Aorta (tissue), 5 donors: ENCODE results near the gene CHMP2A. TPM values are rescaled to one million over a fixed set of nuclear protein-coding genes. Genes with fewer than 3 reads are reported as not detected.

Source experiments
- ATAC-seq: fragments of 200-7000 bp; cut with Tn5 transposase; one replicate; pipeline ENCODE4 v1.9.1; 2022; ENCODE audit warnings: moderate library complexity; ENCODE audit not compliant: low FRiP score
- DNase-seq, 2 donors: peaks; one replicate each; pipeline ENCODE4 v3.0.0-alpha.2; 2020
- H3K27ac ChIP-seq, 2 donors: one replicate each; pipeline ENCODE4 v1.5.1; 2013; ENCODE audit warnings: low read length in 2 of 2, mild to moderate bottlenecking in 2 of 2, moderate library complexity in 2 of 2, control low read depth in 1 of 2, inconsistent platforms in 1 of 2, low read depth in 1 of 2
- H3K27me3 ChIP-seq, 2 donors: one replicate each; pipeline ENCODE4 v1.6.1; 2013; ENCODE audit warnings: control low read depth in 1 of 2, low read length in 1 of 2, mild to moderate bottlenecking in 1 of 2, moderate library complexity in 1 of 2; ENCODE audit not compliant: insufficient read depth in 2 of 2, control insufficient read depth in 1 of 2
- H3K36me3 ChIP-seq, 2 donors: one replicate each; pipeline ENCODE4 v1.6.1; 2013; ENCODE audit warnings: control low read depth in 1 of 2, low read length in 1 of 2, mild to moderate bottlenecking in 1 of 2; ENCODE audit not compliant: insufficient read depth in 2 of 2, control insufficient read depth in 1 of 2
- H3K4me1 ChIP-seq, 2 donors: one replicate each; pipeline ENCODE4 v1.6.1; 2013; ENCODE audit warnings: low read length in 2 of 2, control low read depth in 1 of 2, mild to moderate bottlenecking in 1 of 2, moderate library complexity in 1 of 2; ENCODE audit not compliant: insufficient read depth in 2 of 2, control insufficient read depth in 1 of 2
- H3K4me3 ChIP-seq, 2 donors: one replicate each; pipeline ENCODE4 v1.5.1; 2013; ENCODE audit warnings: low read length in 2 of 2, control low read depth in 1 of 2, mild to moderate bottlenecking in 1 of 2
- H3K9me3 ChIP-seq: one replicate; pipeline ENCODE4 v1.6.1; 2013; ENCODE audit warnings: mild to moderate bottlenecking, low read length; ENCODE audit not compliant: control insufficient read depth
- whole genome bisulfite sequencing, 2 donors: extraction: QIAGEN DNeasy Blood & Tissue Kit; methylation state at CpG; one replicate each; pipeline ENCODE4 v1.1.7; 2013; 5-methylcytosine and 5-hydroxymethylcytosine counted together
- intact Hi-C, 2 donors: fragments of 100-400 bp; cut with DNase I; formaldehyde crosslinking; loops; one replicate each; pipeline versions ENCODE4 v1.14.2 to v1.15.0; 2022
- polyA plus RNA-seq, 2 donors: library from polyadenylated mRNA; stranded (reverse); fragments of 200-250 nt; gene quantifications; one replicate each; pipeline ENCODE4 v1.2.3, GENCODE V29; 2013
- total RNA-seq, 2 donors: library from RNA; stranded (reverse); fragmentation: NEBNext Ultra II Directional; extraction: Animal tissue kit (Norgen Biotek cat#: 25700); gene quantifications; one replicate each; pipeline ENCODE4 v1.2.1, GENCODE V29; 2021
- donor health status: healthy with polysubstance abuse.
- donor health status: Bipolar disorder and iron deficiency.
- donor health status: DM: no; HTN: no; CAD: no.
- donor health status: DM: no; HTN: no; CAD: no.
- donor health status: DM: yes; HTN: yes; CAD: no.

Gene CHMP2A
- total and polyA plus RNA-seq, 4 donors, result 94.9 to 208 (median 143) TPM

GRCh38 chr19:58516964-58517833 is 37.7 kb downstream of the CHMP2A start:
- intact Hi-C loops, result no loop called here
- peaks cover 0 to 4% of the 10 kb centered on the region in 2 donors for H3K36me3 ChIP-seq
- no peaks in the 10 kb centered on the region for H3K27me3 ChIP-seq
- ATAC-seq (no peak), DNase-seq (no peak)
- H3K4me1 ChIP-seq, result no peaks in the 10 kb centered on the region
- no peak overlapping the region for H3K4me3 ChIP-seq
- WGBS, 2 donors, result 88 to 90% methylated on average over 65 of the region's 65 CpGs
- H3K9me3 ChIP-seq, result no peaks in the 10 kb centered on the region
- no peak overlapping the region for H3K27ac ChIP-seq

- peaks cover 0 to 4% of the 10 kb centered on the region in 2 donors for H3K36me3 ChIP-seq
- no peaks in the 10 kb centered on the region for H3K9me3 ChIP-seq
- H3K27me3 ChIP-seq, result no peaks in the 10 kb centered on the region
- no peak overlapping the region for H3K27ac ChIP-seq
- intact Hi-C loops, result no loop called here
- H3K4me3 ChIP-seq, result no peak overlapping the region
- H3K4me1 ChIP-seq, result no peaks in the 10 kb centered on the region
- ATAC-seq, result no peak
- DNase-seq, result no peak
- 82 to 86% methylated on average over 25 of the region's 25 CpGs for WGBS, 2 donors
Measured at GRCh38 chr19:58516246-58516836, 38.6 kb downstream of the CHMP2A start.

- no peaks in the 10 kb centered on the region for H3K4me1 ChIP-seq
- no peak overlapping the region for H3K27ac ChIP-seq
- 86 to 88% methylated on average over 2 of the region's 2 CpGs for WGBS, 2 donors
Measured at GRCh38 chr19:58515259-58515658, 39.6 kb downstream of the CHMP2A start.

GRCh38 chr19:58514564-58515022 is 40.3 kb downstream of the CHMP2A start:
- intact Hi-C loops, result no loop called here
- Histone ChIP-seq H3K27ac (no peak overlapping the region), H3K4me1 (no peaks in the 10 kb centered on the region), H3K27me3 (no peaks in the 10 kb centered on the region), H3K4me3 (no peak overlapping the region), H3K9me3 (no peaks in the 10 kb centered on the region), H3K36me3 (peaks cover 0 to 4% of the 10 kb centered on the region in 2 donors)
- DNase-seq (no peak), ATAC-seq (no peak)
- 69 to 75% methylated on average over 3 of the region's 3 CpGs for WGBS, 2 donors

More at GRCh38 chr19:58515259-58515658, 39.6 kb downstream of the CHMP2A start:
- Histone ChIP-seq H3K9me3 (no peaks in the 10 kb centered on the region), H3K36me3 (peaks cover 0 to 4% of the 10 kb centered on the region in 2 donors), H3K27me3 (no peaks in the 10 kb centered on the region), H3K4me3 (no peak overlapping the region)
- no peak for ATAC-seq
- intact Hi-C loops, result no loop called here
- DNase-seq, result no peak

GRCh38 chr19:58513694-58514563 is 41.0 kb downstream of the CHMP2A start:
- H3K4me1 ChIP-seq, result no peaks in the 10 kb centered on the region
- H3K9me3 ChIP-seq, result no peaks in the 10 kb centered on the region
- peaks cover 0 to 4% of the 10 kb centered on the region in 2 donors for H3K36me3 ChIP-seq
- no peaks in the 10 kb centered on the region for H3K27me3 ChIP-seq
- no peak overlapping the region for H3K27ac ChIP-seq
- 26% methylated on average over 62 to 66 of the region's 66 CpGs for WGBS, 2 donors
- peak; percentile 92 to 96 for DNase-seq
- intact Hi-C loops, result no loop called here
- no peak overlapping the region for H3K4me3 ChIP-seq
- peak; percentile 90 for ATAC-seq

- H3K27me3 ChIP-seq, result no peaks in the 10 kb centered on the region
- H3K9me3 ChIP-seq, result no peaks in the 10 kb centered on the region
- H3K4me1 ChIP-seq, result no peaks in the 10 kb centered on the region
- 84% methylated on average over 10 of the region's 10 CpGs for WGBS, 2 donors
- H3K36me3 ChIP-seq, result peaks cover 0 to 4% of the 10 kb centered on the region in 2 donors
- intact Hi-C loops, result no loop called here
- H3K4me3 ChIP-seq, result no peak overlapping the region
- no peak overlapping the region for H3K27ac ChIP-seq
- DNase-seq (no peak), ATAC-seq (no peak)
Measured at GRCh38 chr19:58513213-58513693, 41.7 kb downstream of the CHMP2A start.

GRCh38 chr19:58511353-58512208 is 43.3 kb downstream of the CHMP2A start, which contains the start of gene SLC27A5:
Gene SLC27A5, minus strand, starts transcription at chr19:58511992. Its CDS starts 37 bp downstream, at chr19:58511955.
- Histone ChIP-seq H3K4me3 (no peak within 1 kb of the TSS), H3K36me3 (no peaks in the 10 kb centered on the region), H3K9me3 (no peaks in the 10 kb centered on the region), H3K4me1 (no peaks in the 10 kb centered on the region), H3K27me3 (no peaks in the 10 kb centered on the region), H3K27ac (no peak within 1 kb of the TSS)
- ATAC-seq (no peak), DNase-seq (no peak)
- intact Hi-C loops, result no loop called here
- WGBS, 2 donors, result 83 to 87% methylated on average over 25 of the region's 25 CpGs
